ENCODE measurements around the gene AFAP1L2.
"Not testable (repeated sequence)": the region's sequence is repeated elsewhere in the genome, so short reads cannot be mapped to it uniquely, and the experiment has no call there.

AFAP1L2 gene

GRCh38 chr10:114337510-114338462, 66.5 kb downstream of the AFAP1L2 start:
- WGBS (ENCODE audit: insufficient coverage, insufficient read length) = no CpG with 5 or more reads among the region's 19 CpGs
- no peak for DNase-seq (ENCODE audit: low read depth, low spot score)
- no peaks in the 10 kb centered on the region for H3K9me3 ChIP-seq (ENCODE audit: control insufficient read depth, insufficient read depth, low read length)
- no peak overlapping the region for H3K4me3 ChIP-seq (ENCODE audit: low read length)
- peaks cover 9% of the 10 kb centered on the region for H3K4me1 ChIP-seq (ENCODE audit: control insufficient read depth, insufficient read depth, low read length)
- no peaks in the 10 kb centered on the region for H3K27me3 ChIP-seq (ENCODE audit: control insufficient read depth, insufficient read depth, low read length)
- no peaks in the 10 kb centered on the region for H3K36me3 ChIP-seq (ENCODE audit: control insufficient read depth, insufficient read depth, low read length)
- no peak overlapping the region for H3K27ac ChIP-seq (ENCODE audit: low read length)

- peaks cover 9% of the 10 kb centered on the region for H3K4me1 ChIP-seq (ENCODE audit: control insufficient read depth, insufficient read depth, low read length)
- no CpG with 5 or more reads among the region's 10 CpGs for WGBS (ENCODE audit: insufficient coverage, insufficient read length)
- no peak overlapping the region for H3K27ac ChIP-seq (ENCODE audit: low read length)
- no peaks in the 10 kb centered on the region for H3K9me3 ChIP-seq (ENCODE audit: control insufficient read depth, insufficient read depth, low read length)
- no peaks in the 10 kb centered on the region for H3K36me3 ChIP-seq (ENCODE audit: control insufficient read depth, insufficient read depth, low read length)
- no peak for DNase-seq (ENCODE audit: low read depth, low spot score)
- H3K27me3 ChIP-seq (ENCODE audit: control insufficient read depth, insufficient read depth, low read length) = no peaks in the 10 kb centered on the region
- no peak overlapping the region for H3K4me3 ChIP-seq (ENCODE audit: low read length)
Observed at GRCh38 chr10:114336823-114337509, 67.3 kb downstream of the AFAP1L2 start.

GRCh38 chr10:114335614-114336013, 68.7 kb downstream of the AFAP1L2 start:
- WGBS (ENCODE audit: insufficient coverage, insufficient read length) = no CpG with 5 or more reads among the region's 3 CpGs
- Histone ChIP-seq H3K9me3 (ENCODE audit: control insufficient read depth, insufficient read depth, low read length) (no peaks in the 10 kb centered on the region), H3K27me3 (ENCODE audit: control insufficient read depth, insufficient read depth, low read length) (no peaks in the 10 kb centered on the region), H3K4me3 (ENCODE audit: low read length) (no peak overlapping the region), H3K27ac (ENCODE audit: low read length) (no peak overlapping the region), H3K36me3 (ENCODE audit: control insufficient read depth, insufficient read depth, low read length) (no peaks in the 10 kb centered on the region), H3K4me1 (ENCODE audit: control insufficient read depth, insufficient read depth, low read length) (peaks cover 9% of the 10 kb centered on the region)
- no peak for DNase-seq (ENCODE audit: low read depth, low spot score)

- no peaks in the 10 kb centered on the region for H3K9me3 ChIP-seq (ENCODE audit: control insufficient read depth, insufficient read depth, low read length)
- no peaks in the 10 kb centered on the region for H3K36me3 ChIP-seq (ENCODE audit: control insufficient read depth, insufficient read depth, low read length)
- H3K27ac ChIP-seq (ENCODE audit: low read length) = no peak overlapping the region
- no peak overlapping the region for H3K4me3 ChIP-seq (ENCODE audit: low read length)
- peaks cover 9% of the 10 kb centered on the region for H3K4me1 ChIP-seq (ENCODE audit: control insufficient read depth, insufficient read depth, low read length)
- no peaks in the 10 kb centered on the region for H3K27me3 ChIP-seq (ENCODE audit: control insufficient read depth, insufficient read depth, low read length)
- no CpG with 5 or more reads among the region's 6 CpGs for WGBS (ENCODE audit: insufficient coverage, insufficient read length)
- DNase-seq (ENCODE audit: low read depth, low spot score) = no peak
Observed at GRCh38 chr10:114334301-114334700, 70.0 kb downstream of the AFAP1L2 start.

DNA sequence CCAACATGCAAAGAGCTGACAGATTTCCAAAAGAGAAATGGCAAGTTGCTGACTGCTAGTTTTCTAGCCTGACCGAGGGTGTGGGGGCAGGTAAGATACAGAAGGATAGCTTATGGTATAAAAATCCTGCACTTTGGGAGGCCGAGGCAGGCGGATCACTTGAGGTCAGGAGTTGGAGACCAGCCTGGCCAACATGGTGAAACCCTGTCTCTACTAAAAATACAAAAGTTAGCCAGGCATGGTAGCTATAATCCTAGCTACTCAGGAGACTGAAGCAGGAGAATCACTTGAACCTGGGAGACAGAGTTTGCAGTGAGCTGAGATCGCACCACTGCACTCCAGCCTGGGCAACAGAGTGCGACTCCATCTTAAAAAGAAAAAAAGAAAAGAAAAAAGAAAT, 70.9 kb downstream of the AFAP1L2 start:
- H3K4me1 ChIP-seq (ENCODE audit: control insufficient read depth, insufficient read depth, low read length); H3K27ac ChIP-seq (ENCODE audit: low read length); H3K9me3 ChIP-seq (ENCODE audit: control insufficient read depth, insufficient read depth, low read length); DNase-seq (ENCODE audit: low read depth, low spot score); H3K36me3 ChIP-seq (ENCODE audit: control insufficient read depth, insufficient read depth, low read length); H3K27me3 ChIP-seq (ENCODE audit: control insufficient read depth, insufficient read depth, low read length); H3K4me3 ChIP-seq (ENCODE audit: low read length): not testable (repeated sequence)
- no CpG with 5 or more reads among the region's 5 CpGs for WGBS (ENCODE audit: insufficient coverage, insufficient read length)

- Histone ChIP-seq H3K27me3 (ENCODE audit: control insufficient read depth, insufficient read depth, low read length) (no peaks in the 10 kb centered on the region), H3K9me3 (ENCODE audit: control insufficient read depth, insufficient read depth, low read length) (no peaks in the 10 kb centered on the region), H3K4me1 (ENCODE audit: control insufficient read depth, insufficient read depth, low read length) (peaks cover 7% of the 10 kb centered on the region), H3K4me3 (ENCODE audit: low read length) (no peak overlapping the region), H3K27ac (ENCODE audit: low read length) (no peak overlapping the region), H3K36me3 (ENCODE audit: control insufficient read depth, insufficient read depth, low read length) (no peaks in the 10 kb centered on the region)
- no peak for DNase-seq (ENCODE audit: low read depth, low spot score)
- no CpG with 5 or more reads among the region's 14 CpGs for WGBS (ENCODE audit: insufficient coverage, insufficient read length)
Observed at GRCh38 chr10:114332301-114333192, 71.8 kb downstream of the AFAP1L2 start.

DNA sequence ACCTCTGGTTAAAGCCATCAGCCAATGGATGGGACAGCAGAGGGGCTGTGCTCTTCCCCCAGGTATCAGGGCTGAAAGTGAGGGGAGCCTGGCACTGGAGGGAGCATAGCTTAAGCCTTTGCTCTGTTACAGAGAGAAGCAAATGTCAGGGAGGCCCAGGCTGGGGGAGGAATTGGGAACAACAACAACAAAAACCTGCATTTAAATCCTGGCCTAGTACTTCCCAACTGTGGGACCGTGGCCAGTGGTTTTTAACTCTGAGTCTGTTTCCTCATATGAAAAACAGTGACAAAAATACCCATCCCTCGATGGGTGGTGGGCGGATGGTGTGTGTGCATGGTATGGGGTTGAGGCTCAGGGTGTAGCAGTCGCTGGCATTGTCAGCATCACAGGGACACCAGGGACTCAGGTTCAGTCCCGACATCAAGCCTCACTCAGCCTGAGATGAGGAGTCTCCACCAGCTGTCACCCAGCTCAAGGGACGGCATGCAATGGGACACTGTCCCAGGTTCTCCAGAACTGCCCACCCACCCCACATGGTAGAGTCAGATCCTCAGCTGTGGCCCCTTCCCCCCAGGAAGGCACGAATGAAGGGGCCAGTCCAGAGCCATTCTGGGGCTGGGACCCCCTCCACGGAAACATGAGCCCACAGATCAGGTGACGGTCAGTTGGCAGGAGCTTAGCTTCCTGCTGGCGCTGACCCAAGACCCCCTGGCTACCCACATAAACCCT, 74.5 kb downstream of the AFAP1L2 start:
- Histone ChIP-seq H3K27ac (ENCODE audit: low read length) (no peak overlapping the region), H3K4me3 (ENCODE audit: low read length) (no peak overlapping the region), H3K4me1 (ENCODE audit: control insufficient read depth, insufficient read depth, low read length) (peaks cover 2% of the 10 kb centered on the region; the same call in 1 of the 2 replicates), H3K27me3 (ENCODE audit: control insufficient read depth, insufficient read depth, low read length) (no peaks in the 10 kb centered on the region), H3K36me3 (ENCODE audit: control insufficient read depth, insufficient read depth, low read length) (no peaks in the 10 kb centered on the region), H3K9me3 (ENCODE audit: control insufficient read depth, insufficient read depth, low read length) (no peaks in the 10 kb centered on the region)
- DNase-seq (ENCODE audit: low read depth, low spot score) = no peak
- no CpG with 5 or more reads among the region's 10 CpGs for WGBS (ENCODE audit: insufficient coverage, insufficient read length)

GRCh38 chr10:114328874-114329273, 75.4 kb downstream of the AFAP1L2 start:
- no peak for DNase-seq (ENCODE audit: low read depth, low spot score)
- WGBS (ENCODE audit: insufficient coverage, insufficient read length) = no CpG with 5 or more reads among the region's 6 CpGs
- Histone ChIP-seq H3K27me3 (ENCODE audit: control insufficient read depth, insufficient read depth, low read length) (no peaks in the 10 kb centered on the region), H3K4me1 (ENCODE audit: control insufficient read depth, insufficient read depth, low read length) (no peaks in the 10 kb centered on the region), H3K27ac (ENCODE audit: low read length) (no peak overlapping the region), H3K36me3 (ENCODE audit: control insufficient read depth, insufficient read depth, low read length) (no peaks in the 10 kb centered on the region), H3K9me3 (ENCODE audit: control insufficient read depth, insufficient read depth, low read length) (no peaks in the 10 kb centered on the region), H3K4me3 (ENCODE audit: low read length) (no peak overlapping the region)

GRCh38 chr10:114328441-114328812, 75.9 kb downstream of the AFAP1L2 start:
- no peaks in the 10 kb centered on the region for H3K27me3 ChIP-seq (ENCODE audit: control insufficient read depth, insufficient read depth, low read length)
- no peaks in the 10 kb centered on the region for H3K9me3 ChIP-seq (ENCODE audit: control insufficient read depth, insufficient read depth, low read length)
- no peak overlapping the region for H3K4me3 ChIP-seq (ENCODE audit: low read length)
- no peaks in the 10 kb centered on the region for H3K36me3 ChIP-seq (ENCODE audit: control insufficient read depth, insufficient read depth, low read length)
- WGBS (ENCODE audit: insufficient coverage, insufficient read length) = no CpG with 5 or more reads among the region's 6 CpGs
- H3K4me1 ChIP-seq (ENCODE audit: control insufficient read depth, insufficient read depth, low read length) = no peaks in the 10 kb centered on the region
- no peak overlapping the region for H3K27ac ChIP-seq (ENCODE audit: low read length)
- DNase-seq (ENCODE audit: low read depth, low spot score) = no peak

Measured in iPS DF 6.9 (cell line).